ENCODE data around the gene CREB3L4.

- TF ChIP-seq EZH2 (IDR thresholded peaks at IDR 0.05; ENCODE audit: insufficient read depth, poor library complexity, severe bottlenecking) (no peak), EZH2phosphoT487 (IDR thresholded peaks at IDR 0.05; ENCODE audit: insufficient read depth, low read depth) (no peak)
Measured at GRCh38 chr1:153921080-153921802, 46.5 kb upstream of the CREB3L4 start.

Measured in GM23248 (cell line).